Activated CD8-positive, alpha-beta memory T cell treated with anti-CD3 and anti-CD28 coated beads for 1 hour (primary cell): ENCODE data around the gene SORL1.
"Not testable (repeated sequence)": the region's sequence is repeated elsewhere in the genome, so short reads cannot be mapped to it uniquely, and the experiment has no call there.

Experiments used
- DNase-seq, 2 donors: peaks; one replicate each; pipeline ENCODE4 v3.0.0-alpha.2; 2020; ENCODE audit warnings: low read depth in 1 of 2; ENCODE audit errors: extremely low read depth in 1 of 2

The SORL1 gene

DNA sequence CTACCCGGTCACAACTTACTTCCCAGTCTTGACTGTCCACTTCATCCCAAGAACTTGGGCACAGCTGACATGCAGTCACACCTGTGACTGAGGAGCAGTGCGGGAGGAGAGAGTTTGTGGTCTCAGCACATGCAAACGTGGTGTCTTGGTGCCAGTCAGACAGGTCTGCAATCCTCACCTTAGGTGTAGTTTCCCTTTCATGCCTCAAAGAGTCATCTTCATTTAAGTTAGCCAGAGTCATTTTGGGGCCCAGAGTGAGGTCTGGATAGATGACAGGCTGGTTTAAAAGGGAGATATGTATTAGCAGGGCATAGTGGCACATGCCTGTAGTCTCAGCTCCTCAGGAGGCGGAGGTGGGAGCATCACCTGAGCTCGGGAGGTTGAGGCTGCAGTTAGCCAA is 109.1 kb downstream of the SORL1 start:
- DNase-seq = no peak

DNA sequence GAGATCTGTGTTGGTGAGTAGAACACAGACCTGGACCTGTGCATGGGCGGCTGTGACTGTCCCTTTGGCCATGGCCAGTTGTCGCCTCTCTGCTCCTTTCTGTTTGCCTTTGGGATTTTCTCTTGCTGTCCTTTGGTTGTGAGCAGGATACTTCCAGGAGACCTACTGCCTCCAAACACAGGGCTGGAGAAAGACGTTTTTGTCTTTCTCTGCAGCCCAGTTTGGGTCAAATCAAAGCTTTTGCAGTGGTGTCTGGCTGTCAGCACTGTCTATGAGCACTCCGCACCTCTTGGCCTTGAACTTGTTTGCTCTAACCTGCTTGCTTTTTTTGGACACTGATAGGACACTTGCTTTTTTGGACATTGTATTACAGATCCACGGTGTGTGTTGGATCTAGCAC is 109.6 kb downstream of the SORL1 start:
- DNase-seq = no peak

DNA sequence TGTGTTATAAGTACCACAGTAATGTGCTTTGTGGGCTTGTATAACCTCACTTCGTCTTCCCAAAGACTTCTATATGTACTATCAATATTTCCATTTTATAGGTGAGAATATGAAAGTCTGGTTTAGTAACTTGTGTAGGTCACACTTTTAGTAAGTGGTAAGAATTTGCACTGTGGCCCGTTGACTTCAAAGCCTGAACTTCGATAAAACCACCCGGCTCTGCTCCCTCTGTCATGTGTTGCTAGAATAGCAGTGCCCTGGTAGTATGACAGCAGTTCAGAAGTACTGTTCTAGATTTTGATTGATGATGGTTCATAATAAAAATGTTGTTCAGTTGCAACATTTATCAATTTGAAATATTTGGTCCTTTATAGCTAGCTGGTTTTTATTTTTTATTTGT is 110.9 kb downstream of the SORL1 start:
- no peak for DNase-seq

DNA sequence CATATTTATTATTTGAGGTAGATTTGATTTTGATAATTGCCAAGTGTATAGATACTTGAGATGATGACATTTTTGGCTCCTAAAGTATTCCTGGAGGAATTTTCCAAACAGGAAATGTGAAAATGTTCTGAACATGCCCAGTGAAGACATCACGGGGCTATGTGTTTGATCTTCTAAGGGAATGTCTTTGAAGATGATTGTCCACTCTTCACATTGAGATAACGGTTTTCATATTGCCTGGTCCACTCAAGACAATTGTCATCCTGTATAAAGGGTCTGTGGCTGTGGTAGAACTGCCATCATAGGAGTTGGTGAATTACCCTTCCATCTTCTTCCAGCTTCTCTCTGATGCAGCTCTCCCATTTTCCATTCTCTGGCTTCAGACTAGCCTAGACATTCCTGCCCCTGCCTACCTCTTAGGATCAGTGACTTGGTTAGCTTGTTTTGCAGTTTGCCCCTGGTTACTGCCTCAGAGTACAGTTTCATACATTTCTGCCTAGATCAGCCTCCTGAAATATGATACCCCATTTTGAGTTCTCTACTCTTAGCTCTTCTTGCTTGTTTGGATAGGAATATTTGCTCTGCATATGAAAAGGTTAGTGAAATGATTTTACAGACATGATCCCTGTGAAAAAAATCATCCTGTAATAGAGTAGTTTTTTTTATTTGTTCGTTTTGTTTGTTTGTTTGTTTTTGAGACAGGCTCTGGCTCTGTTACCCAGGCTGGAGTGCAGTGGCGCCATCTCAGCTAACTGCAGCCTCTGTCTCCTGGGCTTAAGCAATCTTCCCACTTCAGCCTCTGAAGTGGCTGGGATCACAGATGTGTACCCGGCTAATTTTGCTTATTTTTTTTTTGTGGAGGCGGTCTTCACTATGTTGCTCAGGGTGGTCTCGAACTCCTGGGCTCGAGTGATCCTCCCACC is 112.0 kb downstream of the SORL1 start:
- no peak for DNase-seq

DNA sequence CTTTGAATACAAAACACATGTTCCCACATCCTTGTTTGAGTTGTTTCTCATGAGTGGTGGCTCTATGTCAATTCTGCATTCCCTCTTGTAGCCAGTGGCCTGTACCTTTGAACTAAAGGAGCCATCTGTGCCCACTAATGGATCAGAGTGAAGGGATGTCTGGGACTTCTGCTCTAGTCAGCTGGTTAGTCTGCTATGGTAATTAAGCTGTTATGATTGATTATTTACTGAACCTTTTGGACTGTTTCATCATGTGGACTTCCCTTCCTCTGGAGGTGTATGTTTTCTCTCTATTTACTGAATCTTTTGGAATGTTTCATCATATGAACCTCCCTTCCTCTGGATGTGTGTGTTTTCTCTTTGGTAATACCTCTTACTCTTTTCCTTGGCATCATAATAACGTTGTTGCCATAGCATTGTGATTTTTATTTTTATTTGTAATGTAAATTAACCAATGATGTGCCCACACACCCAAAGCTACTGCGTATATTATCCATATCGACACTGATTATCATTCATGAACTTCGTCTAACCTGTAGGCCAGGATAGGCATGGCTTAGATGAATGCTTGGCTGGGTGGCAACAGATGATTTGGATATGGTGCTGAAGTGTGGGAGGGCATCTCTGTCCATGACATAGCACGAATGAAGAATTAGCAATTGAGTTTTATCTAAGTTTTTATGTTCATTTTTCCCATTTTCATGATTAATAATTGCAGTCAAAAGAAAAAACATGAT is 113.0 kb downstream of the SORL1 start:
- no peak for DNase-seq

DNA sequence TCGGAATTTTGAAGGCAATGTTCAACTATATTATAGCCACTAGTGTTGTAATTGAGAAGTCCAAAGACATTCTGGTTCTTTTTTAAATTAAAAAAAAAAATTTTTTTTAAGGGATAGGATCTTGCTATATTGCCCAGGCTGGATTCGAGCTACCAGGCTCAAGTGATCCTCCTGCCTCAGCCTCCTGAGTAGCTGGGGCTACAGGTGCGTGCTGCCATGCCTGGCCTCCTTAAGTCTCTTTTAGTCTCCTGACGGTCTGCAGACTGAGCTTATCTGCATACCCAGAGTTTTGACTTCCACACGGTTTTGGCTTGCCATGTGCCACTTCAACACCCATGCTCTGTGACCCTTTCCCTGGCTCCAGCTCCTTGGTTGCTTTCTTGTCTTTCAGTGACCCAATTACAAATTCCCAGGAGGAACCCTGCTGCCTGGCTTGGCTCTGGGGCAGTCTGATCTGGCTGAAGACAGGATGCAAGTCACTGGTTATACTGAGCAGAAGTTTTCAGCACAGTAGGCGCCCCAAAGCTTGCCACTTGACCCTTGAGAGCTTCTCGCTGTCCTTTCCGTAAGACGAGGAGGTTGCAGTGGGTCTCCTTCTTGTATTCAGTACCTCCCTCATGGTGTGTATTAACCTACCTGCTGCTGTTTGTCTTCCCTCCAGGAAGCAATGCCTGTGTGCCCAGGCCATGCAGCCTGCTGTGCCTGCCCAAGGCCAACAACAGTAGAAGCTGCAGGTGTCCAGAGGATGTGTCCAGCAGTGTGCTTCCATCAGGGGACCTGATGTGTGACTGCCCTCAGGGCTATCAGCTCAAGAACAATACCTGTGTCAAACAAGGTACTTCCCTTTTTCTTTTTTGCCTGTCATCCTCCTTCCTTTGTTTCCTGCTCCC is 114.4 kb downstream of the SORL1 start:
- DNase-seq = no peak

DNA sequence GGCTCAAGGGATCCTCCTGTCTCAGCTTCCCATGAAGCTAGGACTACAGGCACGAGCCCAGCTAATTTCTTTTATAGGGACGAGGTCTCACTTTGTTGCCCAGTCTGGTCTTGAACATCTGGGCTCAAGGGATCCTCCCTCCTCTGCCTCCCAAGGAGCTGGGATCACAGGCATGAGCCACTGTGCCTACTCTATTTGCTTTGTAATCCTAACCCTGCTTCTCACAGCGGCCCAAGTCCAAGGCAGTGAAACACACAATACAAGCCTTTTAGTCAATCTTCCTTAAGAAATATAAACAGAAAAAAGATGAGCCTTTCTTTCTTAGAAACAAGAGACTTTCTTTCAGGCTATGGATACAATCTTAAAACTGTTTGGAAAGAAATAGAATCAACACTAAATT is 115.9 kb downstream of the SORL1 start:
- DNase-seq = no peak

DNA sequence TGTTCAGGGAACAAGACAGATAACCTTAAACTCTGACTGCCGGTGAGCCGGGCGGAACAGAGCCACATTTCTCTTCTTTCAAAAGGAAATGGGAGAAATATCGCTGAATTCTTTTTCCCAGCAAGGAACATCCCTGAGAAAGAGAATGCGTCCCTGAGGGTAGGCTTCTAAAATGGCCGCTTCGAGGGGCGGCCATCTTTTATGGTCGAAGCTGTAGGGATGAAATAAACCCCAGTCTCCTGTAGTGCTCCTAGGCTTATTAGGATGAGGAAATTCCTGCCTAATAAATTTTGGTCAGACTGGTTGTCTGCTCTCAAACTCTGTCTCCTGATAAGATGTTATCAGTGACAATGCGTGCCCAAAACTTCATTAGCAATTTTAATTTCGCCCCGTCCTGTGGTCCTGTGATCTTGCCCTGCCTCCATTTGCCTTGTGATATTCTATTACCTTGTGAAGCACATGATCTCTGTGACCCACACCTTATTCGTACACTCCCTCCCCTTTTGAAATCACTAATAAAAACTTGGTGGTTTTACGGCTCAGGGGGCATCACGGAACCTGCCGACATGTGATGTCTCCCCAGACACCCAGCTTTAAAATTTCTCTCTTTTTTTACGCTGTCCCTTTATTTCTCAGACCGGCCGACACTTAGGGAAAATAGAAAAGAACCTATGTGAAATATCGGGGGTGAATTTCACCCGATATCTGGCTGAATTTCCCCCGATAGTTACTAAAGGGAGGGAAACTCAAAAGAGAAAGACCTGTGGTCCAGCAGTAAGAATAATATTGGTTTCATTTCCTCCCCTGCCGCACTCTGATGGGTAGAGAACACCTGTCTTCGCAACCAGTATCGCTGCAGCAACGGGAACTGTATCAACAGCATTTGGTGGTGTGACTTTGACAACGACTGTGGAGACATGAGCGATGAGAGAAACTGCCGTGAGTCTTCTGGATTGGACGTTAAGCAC is 117.5 kb downstream of the SORL1 start:
- not testable (repeated sequence) for DNase-seq

DNA sequence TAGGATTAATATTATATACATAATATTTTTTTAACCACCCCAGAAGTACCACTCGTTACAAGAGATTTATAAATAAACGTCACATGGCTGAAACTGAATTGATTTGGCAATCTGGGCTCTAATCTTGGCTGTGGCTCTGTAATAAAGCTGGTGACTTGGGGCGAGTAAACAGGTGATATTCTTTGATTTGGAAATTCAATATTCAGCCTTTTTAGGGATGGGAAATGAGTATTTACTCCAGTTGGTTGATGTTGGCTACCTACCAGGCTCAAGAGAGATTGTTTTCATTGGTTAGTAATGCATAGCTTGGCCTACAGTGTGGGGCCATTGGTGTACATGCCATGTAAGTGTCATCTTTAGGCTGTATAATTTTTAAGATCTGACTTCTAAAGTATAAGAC is 118.3 kb downstream of the SORL1 start:
- DNase-seq = no peak

DNA sequence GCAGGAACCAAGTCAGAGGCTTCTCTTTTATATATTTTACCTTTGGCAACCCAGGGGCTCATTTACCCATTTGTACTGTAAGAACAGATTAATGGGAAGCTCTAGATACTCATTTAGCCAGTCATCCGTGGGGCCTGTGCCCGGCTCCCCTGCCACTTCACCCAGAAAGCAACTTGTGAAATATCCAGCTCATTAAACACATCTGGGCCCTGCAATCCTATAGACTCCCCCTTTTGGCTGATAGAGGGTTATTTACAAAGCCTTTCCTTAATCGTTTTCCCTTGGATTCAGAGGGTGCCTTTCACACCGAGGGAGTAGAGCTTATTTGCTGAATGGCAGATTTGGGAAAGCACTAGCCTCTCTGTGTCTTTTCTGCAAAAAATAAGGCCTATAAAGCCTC is 119.4 kb downstream of the SORL1 start:
- DNase-seq = no peak

DNA sequence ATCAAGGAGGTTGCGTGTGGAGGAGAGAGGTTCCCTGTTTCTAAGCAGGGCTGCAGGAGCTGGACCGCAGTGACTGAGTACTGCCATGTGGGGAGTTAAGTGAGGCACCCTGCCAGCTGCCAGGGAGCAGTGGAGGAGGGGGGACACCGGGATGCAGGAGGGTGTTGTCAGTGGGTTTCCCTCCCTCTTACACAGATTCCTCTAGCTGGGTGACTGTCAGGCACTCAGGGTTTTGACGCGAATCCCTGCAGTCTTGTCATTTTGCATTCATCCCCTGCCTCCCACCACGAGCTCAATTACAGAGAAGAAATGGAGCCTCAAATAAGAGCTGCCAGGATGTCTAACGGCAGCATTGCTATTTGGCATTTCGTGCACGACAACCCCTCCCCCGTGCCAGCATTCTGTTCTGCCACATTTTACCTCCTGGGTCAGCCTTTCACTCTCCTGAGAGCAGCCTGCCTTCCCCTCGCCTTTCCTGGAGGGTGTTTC is 120.5 kb downstream of the SORL1 start:
- DNase-seq = no peak

DNA sequence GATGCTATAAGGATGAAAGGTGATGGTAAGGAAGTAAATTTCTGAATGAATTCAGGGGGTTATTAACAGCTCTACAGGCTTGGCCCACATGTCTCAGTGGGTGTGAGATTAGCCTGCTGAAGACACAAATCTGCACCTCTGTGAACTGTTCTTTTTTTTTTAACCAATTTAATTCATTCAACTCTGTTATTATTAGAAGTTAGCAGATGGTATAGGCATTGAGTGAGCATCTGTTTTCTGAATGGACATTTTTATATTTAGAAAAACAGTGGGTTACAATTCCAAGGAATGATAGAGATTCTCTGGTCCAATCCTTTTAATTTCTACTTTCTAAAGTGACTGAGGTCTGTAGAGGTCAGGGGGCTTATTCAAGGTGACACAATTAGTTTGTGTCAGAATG is 122.7 kb downstream of the SORL1 start:
- no peak for DNase-seq

DNA sequence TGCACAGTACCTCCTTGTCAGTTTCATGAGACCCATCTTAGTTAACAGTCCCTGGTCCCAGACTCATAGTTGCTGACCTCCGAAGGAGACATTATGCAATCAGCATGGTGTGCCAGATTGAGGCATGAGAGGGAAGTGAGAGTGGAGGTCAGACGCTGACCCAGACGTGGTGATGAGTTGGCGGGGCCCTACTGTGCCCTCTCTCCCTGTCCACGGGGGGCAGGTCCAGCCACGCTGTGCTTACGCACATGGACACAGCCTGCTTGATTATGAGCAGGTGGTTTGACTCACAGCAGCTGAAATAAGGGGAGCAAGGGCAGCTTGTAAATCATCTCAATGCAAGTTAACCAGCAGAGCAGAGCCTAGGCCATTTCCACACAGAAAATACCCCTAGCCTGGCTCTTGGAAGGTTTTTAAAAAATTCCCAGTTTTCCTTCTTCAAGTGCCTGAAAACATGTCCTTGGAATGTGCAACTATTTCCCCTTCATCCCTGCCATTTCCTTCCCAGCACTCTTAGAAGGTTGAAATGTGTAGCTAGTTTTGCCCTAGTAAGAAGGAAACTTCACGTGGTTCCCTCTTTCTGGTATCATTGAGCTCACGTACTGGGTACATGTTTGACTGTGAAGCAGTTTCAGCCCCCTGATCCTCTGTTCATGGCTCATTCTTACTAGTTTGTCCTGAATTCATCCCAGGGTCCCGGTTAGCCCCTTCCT is 123.3 kb downstream of the SORL1 start:
- no peak for DNase-seq

DNA sequence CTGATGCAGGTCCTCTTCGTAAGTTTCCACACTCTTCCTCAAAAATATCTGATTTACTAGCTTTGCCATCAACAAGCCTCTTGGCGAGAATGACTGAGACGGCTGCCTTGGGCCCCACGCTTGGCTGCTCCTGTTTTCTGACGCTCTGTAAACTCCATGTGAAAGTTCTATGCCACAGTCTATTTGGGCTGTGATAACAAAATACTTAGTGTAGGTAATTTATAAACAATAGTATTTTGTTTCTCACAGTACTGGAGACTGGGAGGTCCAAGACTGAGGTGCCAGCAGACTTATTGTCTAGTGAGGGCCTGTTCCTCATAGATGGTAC is 123.8 kb downstream of the SORL1 start:
- DNase-seq = no peak

DNA sequence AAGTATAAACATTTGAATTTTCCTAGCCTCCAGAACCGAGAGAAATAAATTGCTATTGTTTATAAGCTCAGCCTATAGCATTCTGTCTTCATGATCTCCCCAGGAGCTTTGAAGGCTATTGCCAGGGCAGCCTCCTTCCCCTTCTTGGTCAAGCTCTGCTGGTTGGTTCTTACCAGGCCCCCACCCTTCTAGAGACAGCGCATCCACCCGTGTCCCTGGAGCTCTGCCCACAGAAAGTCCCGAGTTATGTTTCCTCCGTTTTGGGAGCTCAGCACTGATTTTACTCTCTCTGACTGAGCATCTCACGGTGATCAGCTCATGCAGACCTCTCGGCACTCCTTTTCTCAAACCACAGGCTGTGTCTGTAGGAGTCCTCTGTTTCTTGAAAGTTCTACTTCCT is 124.4 kb downstream of the SORL1 start:
- no peak for DNase-seq

DNA sequence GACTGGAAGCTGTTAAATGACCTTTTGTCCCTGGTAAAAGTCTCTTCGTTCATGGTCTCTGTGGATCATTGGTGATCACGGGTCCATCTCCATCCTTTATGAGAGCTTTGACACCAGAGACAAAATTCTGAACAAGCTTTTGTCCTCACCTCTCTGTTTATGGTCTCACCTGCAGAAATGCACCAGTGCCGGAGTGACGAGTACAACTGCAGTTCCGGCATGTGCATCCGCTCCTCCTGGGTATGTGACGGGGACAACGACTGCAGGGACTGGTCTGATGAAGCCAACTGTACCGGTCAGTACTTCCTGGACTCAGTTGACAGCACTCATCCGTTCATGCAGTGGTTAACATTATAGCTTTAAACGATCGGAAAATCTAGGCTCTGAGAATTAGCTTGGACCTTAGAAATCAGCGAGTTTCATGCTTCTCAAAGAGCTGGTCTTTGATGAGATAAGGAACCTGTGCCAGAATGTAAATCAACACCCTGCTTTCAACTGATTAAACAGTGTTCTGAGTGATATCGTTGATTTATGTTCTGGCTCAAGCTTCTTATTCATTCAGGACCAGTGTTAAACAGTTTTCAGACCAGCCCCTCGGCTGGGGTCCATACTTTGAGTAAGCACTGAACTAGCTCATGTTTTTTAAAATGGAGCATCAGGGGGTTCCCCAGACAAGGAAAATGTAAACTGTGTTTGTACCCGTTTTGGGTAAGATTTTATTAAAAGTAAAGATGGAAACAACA is 125.2 kb downstream of the SORL1 start:
- DNase-seq = no peak

DNA sequence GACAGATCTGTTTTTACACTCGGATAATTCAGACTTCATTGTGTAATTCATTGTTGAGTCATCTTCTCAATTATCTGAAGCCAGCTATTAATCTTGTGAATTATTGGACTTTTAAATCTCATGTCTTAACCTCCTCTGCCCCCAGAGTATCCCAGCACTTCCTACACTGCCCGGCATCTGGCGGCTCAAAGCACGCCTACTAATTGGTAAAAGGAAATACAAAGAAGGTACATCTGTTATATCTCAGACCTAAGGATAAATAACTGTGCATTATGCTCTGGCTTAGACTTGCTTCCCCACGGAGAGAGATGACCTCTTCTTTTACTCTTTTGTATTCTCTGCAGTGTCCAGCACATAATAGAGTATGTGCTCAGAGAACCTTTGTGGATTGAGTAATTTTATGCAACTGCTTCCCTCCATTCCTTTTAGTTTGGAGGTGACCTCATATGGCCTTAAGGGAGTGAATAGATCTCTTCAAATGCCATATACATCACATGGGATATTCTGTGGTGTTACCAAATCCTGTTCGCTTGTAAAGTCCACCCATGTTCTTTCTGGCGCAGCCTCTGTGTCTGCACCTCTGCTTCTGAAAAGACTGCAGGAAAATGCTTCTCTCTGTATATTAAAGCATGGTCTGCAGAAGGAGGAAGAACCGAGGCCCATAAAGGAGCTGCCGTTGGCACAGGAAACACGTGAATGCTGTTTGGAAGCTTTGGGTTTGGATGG is 126.3 kb downstream of the SORL1 start:
- DNase-seq = no peak

DNA sequence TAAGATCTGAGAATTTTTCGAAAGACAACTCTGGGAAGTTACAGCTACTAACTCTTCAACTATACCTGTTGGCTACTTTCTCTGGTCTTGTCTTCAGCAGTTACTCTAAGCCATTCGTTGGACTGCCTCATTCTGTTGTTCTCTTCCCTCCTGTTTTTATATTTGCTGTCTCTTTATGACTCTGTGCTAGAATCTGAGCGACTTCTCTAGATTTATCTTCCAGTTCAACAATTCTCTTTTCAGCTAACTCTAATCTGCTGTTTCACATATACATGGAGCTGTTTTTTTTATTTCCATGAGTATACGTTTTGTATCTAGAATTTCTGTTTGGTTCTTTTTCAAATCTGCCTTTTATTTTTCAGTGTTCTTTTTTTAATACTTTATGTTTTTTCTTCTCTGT is 128.0 kb downstream of the SORL1 start:
- DNase-seq = no peak
